B cell (primary cell): Measurements from ENCODE around the gene ZNF791.

Experiments used
- CTCF ChIP-seq: fragments of 200-600 bp; IDR thresholded peaks from one replicate; pipeline ENCODE4 v1.8.0; 2022; ENCODE audit warnings: antibody characterized with exemption, mild to moderate bottlenecking
- EZH2 ChIP-seq: IDR thresholded peaks from 2 replicates; pipeline ENCODE4 v1.6.1; 2012; ENCODE audit warnings: borderline replicate concordance, low read depth, mild to moderate bottlenecking, moderate library complexity, low read length; ENCODE audit not compliant: insufficient read depth, poor library complexity, severe bottlenecking

DNA sequence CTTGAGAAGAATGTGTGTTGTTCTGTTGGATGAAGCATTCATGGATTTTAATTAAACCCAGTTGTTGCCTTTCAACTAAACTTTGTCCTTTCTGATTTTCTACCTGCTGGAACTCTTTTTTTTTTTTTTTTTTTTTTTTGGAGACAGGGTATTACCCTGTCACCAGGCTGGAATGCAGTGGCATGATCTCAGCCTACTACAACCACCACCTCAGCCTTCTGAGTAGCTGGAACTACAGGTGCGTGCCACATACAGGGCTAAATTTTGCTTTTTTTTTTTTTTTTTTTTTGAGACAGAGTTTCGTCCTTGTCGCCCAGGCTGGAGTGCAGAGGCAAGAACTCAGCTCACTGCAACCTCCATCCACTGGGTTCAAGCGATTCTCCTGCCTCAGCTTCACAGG, 6.9 kb downstream of the ZNF791 start:
- TF ChIP-seq CTCF (no peak), EZH2 (no peak)
